Fibroblast of the aortic adventitia (primary cell): ENCODE data around the gene DSC1. TPM values are rescaled to one million over a fixed set of nuclear protein-coding genes. Genes with fewer than 3 reads are reported as not detected.

ENCODE experiments used
- DNase-seq: peaks from one replicate; pipeline ENCODE4 v3.0.0-alpha.2; 2010; ENCODE audit warnings: low read depth
- H3K4me3 ChIP-seq: 2 replicates; pipeline ENCODE4 v1.5.1; 2011; ENCODE audit warnings: low read depth, mild to moderate bottlenecking, control low read depth, low read length, moderate library complexity
- total RNA-seq: library from RNA; depleted of rRNA; stranded (reverse); fragments of >200 nt; gene quantifications from 2 replicates; pipeline ENCODE4 v1.2.3, GENCODE V29; 2012; ENCODE audit warnings: low replicate concordance
- TF ChIP-seq, protein P1 (sequence below): IDR thresholded peaks from 2 replicates; pipeline ENCODE4 v1.5.1; 2011; ENCODE audit warnings: mild to moderate bottlenecking, low read length, control low read depth, inconsistent platforms; ENCODE audit not compliant: insufficient read depth

DSC1 gene
- total RNA-seq, 1 donor = not detected

DNA sequence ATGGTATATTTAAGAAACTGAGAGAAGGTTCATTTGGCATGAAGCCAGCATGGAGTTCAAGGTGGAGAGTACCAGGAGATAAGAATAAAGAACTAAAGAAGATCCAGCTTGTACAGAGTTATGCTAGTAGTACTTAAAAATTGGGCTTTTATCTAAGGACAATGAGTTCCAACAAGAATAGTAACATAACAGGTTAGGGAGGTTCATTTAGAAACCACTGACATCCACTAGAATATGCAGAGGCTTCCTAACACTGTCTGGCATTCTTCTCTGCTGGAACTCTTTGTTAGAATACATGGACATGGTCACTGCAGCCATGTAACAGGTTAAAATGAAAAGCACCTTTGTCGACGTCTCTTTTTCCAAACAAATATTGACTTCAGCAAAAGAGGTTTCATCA is 42.6 kb upstream of the DSC1 start:
- no peak overlapping the region for H3K4me3 ChIP-seq
- TF ChIP-seq, protein P1, sequence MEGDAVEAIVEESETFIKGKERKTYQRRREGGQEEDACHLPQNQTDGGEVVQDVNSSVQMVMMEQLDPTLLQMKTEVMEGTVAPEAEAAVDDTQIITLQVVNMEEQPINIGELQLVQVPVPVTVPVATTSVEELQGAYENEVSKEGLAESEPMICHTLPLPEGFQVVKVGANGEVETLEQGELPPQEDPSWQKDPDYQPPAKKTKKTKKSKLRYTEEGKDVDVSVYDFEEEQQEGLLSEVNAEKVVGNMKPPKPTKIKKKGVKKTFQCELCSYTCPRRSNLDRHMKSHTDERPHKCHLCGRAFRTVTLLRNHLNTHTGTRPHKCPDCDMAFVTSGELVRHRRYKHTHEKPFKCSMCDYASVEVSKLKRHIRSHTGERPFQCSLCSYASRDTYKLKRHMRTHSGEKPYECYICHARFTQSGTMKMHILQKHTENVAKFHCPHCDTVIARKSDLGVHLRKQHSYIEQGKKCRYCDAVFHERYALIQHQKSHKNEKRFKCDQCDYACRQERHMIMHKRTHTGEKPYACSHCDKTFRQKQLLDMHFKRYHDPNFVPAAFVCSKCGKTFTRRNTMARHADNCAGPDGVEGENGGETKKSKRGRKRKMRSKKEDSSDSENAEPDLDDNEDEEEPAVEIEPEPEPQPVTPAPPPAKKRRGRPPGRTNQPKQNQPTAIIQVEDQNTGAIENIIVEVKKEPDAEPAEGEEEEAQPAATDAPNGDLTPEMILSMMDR = no peak
- DNase-seq = no peak

DNA sequence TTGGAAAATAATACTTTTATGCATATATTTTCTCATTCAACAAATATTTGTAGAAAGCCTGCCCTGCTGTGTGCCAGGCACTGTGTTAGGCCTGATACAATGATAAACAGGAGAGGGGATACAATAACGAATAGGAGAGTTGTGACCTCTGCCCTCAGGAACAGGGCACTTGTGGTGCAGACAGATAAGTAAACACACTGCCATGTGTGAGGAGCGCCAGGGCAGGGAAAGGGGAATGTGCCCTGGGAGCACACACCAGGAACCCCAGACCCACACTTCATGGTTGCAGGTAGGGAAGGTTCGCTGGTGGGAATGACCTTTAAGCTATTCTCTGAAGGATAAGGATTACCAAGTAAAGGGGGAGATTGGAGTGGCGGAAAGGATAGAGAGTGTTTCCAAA is 42.2 kb upstream of the DSC1 start:
- no peak overlapping the region for H3K4me3 ChIP-seq
- TF ChIP-seq, protein P1 = no peak
- DNase-seq = no peak

DNA sequence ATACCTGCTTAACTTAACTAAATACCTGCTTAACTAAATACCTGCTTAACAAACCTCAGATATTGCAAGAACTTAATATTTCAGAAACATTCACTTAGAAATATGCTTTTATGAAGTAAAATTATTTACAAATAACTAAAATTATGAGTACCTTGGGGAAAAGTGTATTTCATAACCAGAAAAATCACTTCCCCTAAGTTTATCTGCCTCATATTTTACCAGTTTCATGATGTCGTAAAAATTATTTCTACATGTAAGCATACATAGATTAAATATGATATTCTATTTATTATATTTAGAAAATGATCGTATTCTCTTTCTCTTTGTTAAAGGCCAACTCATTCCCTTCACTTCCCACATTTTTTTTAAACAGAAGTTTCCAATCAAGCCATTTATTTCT is 41.5 kb upstream of the DSC1 start:
- no peak overlapping the region for H3K4me3 ChIP-seq
- TF ChIP-seq, protein P1 = no peak
- DNase-seq = no peak

DNA sequence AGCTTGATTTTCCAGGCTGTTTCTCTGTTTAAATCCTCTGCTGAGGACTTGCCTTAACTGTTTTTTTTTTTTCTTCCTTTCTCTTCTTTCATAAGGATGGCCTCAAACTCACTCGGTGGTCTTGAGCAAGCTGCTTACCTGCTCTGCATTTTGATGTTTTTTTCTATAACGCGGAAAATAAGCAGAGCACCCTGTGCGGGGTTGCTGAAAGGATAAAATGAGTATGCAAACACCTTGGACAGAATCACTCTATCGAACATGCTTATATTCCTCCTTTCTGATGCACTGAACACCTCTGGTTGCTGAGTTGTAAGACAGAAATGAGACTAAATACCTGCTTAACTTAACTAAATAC is 41.1 kb upstream of the DSC1 start:
- no peak for DNase-seq
- TF ChIP-seq, protein P1 = no peak
- no peak overlapping the region for H3K4me3 ChIP-seq

DNA sequence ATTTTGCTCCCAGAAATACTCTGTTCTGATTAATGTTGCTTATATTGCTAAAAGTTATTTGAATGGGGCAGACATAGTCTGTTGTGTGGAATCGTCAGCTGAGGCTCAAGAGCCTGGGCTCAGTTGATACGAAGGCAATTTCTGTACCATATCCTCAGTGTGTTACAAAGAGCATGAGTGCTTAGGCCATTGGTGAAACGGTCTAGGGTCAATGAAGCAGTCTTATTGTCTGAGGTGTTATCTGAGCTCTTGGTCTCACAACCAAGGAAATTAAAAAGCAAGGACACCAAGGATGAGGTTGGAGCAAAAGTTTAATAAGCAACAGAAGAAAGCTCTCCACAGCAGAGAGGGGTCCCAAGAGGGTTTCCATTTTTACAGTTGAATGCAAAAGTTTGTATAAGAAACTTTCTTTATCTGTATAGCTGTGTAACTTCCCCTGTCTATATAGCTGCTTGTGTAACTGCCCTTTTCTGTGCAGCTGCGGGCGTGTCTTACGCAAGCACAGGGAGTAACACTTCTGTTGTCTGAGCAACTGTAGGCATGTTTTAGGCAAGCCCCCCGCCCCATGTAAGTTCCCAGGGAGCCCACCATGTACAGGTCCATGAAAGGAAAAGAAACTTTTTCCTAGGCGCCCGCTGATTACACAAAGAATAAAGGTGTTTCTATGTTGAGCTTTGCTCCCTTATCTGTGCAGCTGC is 40.6 kb upstream of the DSC1 start:
- H3K4me3 ChIP-seq = no peak overlapping the region
- DNase-seq = no peak
- TF ChIP-seq, protein P1 = no peak

DNA sequence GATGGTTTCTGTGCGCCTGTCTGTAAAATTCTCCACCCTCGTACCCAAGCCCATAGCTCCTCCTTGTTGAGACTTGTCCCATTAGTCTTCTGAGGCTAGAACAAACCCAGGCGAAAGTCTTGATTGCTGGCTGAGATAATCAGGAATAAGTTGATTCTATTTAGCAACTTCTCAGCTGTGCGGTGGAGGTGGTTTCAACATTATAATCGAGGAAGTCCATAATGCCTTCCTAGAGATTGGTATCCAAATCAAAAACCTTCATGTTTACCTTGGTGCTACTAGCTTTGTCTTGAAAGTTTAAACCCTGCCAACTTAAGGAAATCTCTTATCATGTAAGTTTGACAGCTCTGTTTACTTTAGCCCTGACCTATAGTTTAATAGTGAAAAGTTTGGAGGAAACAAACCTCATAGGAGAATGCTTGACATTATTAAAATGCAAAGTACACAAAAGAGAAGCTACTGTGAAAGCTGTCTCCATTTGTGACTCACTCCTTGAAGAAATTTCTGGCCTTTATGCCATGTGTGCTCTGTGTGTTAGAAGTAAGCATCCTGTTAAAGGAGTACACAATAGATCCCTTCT is 36.6 kb upstream of the DSC1 start:
- TF ChIP-seq, protein P1 = no peak
- no peak overlapping the region for H3K4me3 ChIP-seq
- DNase-seq = no peak

DNA sequence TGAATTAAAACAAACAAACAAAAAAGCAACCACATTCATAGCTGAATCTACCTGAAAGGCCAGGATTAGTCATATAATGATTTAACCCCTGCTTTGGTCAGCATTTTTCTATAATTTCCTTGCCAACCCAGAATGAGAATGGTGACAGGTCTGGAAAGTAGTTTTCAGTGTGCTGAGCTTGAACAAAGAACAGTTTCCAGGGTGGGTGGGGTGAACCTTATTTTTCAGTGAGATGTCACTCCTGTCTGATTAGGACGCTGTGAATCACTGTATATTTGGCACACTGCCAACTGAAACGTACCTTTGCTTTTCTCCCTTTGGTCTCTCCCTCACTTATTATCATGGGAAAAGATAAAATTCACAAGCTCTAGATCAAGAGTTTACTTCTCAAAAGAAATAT is 35.0 kb upstream of the DSC1 start:
- no peak for DNase-seq
- H3K4me3 ChIP-seq = no peak overlapping the region
- TF ChIP-seq, protein P1 = no peak
